HEK293T (cell line): ENCODE data around the gene GABBR2.

Source experiments
- BHLHE40 ChIP-seq: fragments of 450-650 bp; IDR thresholded peaks from 2 replicates; pipeline ENCODE4 v1.6.1; 2016; ENCODE audit warnings: mild to moderate bottlenecking, moderate library complexity, borderline replicate concordance
- FOXA1 ChIP-seq: fragments of 450-650 bp; IDR thresholded peaks from 2 replicates; pipeline ENCODE4 v1.6.1; 2016; ENCODE audit warnings: mild to moderate bottlenecking

DNA sequence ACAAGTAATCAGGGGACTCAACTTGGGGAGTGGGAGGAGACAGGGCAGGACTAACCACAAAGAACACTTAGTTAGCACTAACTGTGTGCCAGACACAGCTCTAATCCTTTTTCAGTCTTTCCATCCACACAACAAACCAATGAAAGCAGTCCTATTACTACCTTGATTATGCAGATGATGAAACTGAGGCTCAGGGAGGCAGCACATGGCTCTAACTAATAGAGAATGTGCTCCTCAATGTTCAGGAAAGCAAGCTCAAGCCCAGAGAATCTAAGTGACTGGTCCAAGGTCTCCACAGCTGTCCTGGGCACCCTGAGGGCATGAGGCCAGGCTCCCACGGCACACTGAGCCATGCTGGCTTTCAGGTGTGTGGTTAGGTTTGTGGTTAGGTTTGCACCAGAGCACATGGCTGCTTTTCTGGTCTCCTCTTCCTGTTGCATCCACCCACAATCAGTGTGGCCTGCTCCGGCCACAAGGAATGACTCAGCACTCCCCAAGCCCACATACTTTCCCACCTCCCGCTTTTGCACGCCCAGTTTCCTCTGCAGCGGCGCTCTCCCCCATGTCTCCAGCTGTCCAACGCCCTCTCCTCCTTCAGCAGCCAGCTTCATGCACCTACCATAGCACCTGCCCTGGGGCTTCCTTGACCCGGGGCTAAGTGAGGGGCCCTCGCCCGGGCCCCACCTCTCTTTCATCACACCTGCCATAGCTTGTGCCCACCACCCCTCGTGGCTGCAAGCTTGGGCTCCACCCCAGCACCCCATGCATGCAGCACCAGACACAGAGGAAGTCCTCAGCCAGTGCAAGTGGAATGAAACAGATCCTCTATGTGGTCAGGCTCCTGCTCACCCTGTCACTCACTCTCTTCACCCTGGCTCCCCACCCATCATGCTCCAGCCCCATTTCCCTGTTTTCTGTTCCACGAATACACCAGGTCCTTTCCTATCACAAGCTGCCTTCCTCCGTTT is 133.1 kb downstream of the GABBR2 start:
- TF ChIP-seq BHLHE40, result no peak
- TF ChIP-seq FOXA1, result no peak
